Smooth muscle cell (in vitro differentiated cells): Measurements from ENCODE around the gene PLEKHM3. TPM values are rescaled to one million over a fixed set of nuclear protein-coding genes. Genes with fewer than 3 reads are reported as not detected.

Experiments
- DNase-seq: peaks from one replicate; lab custom pipeline; 2025; ENCODE audit not compliant: unreplicated experiment; lab: John Stamatoyannopoulos, UW
- H2AFZ ChIP-seq: fragments of 200-600 bp; sonication (generic); 2 replicates; pipeline ENCODE4 v1.6.0; 2016; ENCODE audit warnings: antibody characterized with exemption, low read depth, mild to moderate bottlenecking
- H3F3A ChIP-seq: fragments of 200-600 bp; sonication (generic); 2 replicates; pipeline ENCODE4 v1.6.0; 2017; ENCODE audit warnings: antibody characterized with exemption, low read depth
- H3K27ac ChIP-seq: fragments of 200-600 bp; sonication (generic); 2 replicates; pipeline ENCODE4 v1.5.1; 2016; ENCODE audit warnings: low read depth, mild to moderate bottlenecking
- H3K27me3 ChIP-seq: fragments of 200-600 bp; sonication (generic); 2 replicates; pipeline ENCODE4 v1.6.1; 2016; ENCODE audit warnings: low read depth, mild to moderate bottlenecking
- H3K36me3 ChIP-seq: fragments of 200-600 bp; sonication (generic); 2 replicates; pipeline ENCODE4 v1.5.1; 2016; ENCODE audit warnings: low read depth
- H3K4me1 ChIP-seq: fragments of 200-600 bp; sonication (generic); 2 replicates; pipeline ENCODE4 v1.5.1; 2016; ENCODE audit warnings: low read depth
- H3K4me2 ChIP-seq: fragments of 200-600 bp; sonication (generic); 2 replicates; pipeline ENCODE4 v1.6.0; 2016; ENCODE audit warnings: mild to moderate bottlenecking
- H3K4me3 ChIP-seq: fragments of 200-600 bp; sonication (generic); 2 replicates; pipeline ENCODE4 v1.5.1; 2016; ENCODE audit warnings: mild to moderate bottlenecking
- H3K79me2 ChIP-seq: fragments of 200-600 bp; sonication (generic); 2 replicates; pipeline ENCODE4 v1.6.0; 2016; ENCODE audit warnings: low read depth, mild to moderate bottlenecking
- H3K9ac ChIP-seq: fragments of 200-600 bp; sonication (generic); 2 replicates; pipeline ENCODE4 v1.6.0; 2016; ENCODE audit warnings: low read depth
- H3K9me3 ChIP-seq: fragments of 200-600 bp; sonication (generic); replicated peaks from 2 replicates; pipeline ENCODE4 v1.5.1; 2016; ENCODE audit warnings: low read depth
- H4K20me1 ChIP-seq: fragments of 200-600 bp; sonication (generic); 2 replicates; pipeline ENCODE4 v1.6.0; 2016; ENCODE audit warnings: low read depth
- WGBS: methylation state at CpG from one replicate; pipeline ENCODE4 v1.1.7; 2016; ENCODE audit warnings: low lambda C conversion rate; 5-methylcytosine and 5-hydroxymethylcytosine counted together
- polyA plus RNA-seq: library from polyadenylated mRNA; unstranded; fragments of >200 nt; fragmentation: Nextera tagmentation; extraction: Ambion mirVana; gene quantifications from 2 replicates; pipeline ENCODE4 v1.2.1, GENCODE V29; 2016
- total RNA-seq: library from RNA; depleted of rRNA; stranded (reverse); fragments of >200 nt; gene quantifications from 2 replicates; pipeline ENCODE4 v1.2.3, GENCODE V29; 2014
- TF ChIP-seq, protein P1 (sequence below): fragments of 200-600 bp; sonication (generic); IDR thresholded peaks from 2 replicates; pipeline ENCODE4 v1.5.1; 2017; ENCODE audit warnings: borderline replicate concordance, mild to moderate bottlenecking, antibody characterized with exemption; ENCODE audit not compliant: insufficient read depth, poor library complexity, severe bottlenecking

PLEKHM3 gene
- total and polyA plus RNA-seq, 2 experiments from 2014 or later, result 3.8 to 10.3 TPM

DNA sequence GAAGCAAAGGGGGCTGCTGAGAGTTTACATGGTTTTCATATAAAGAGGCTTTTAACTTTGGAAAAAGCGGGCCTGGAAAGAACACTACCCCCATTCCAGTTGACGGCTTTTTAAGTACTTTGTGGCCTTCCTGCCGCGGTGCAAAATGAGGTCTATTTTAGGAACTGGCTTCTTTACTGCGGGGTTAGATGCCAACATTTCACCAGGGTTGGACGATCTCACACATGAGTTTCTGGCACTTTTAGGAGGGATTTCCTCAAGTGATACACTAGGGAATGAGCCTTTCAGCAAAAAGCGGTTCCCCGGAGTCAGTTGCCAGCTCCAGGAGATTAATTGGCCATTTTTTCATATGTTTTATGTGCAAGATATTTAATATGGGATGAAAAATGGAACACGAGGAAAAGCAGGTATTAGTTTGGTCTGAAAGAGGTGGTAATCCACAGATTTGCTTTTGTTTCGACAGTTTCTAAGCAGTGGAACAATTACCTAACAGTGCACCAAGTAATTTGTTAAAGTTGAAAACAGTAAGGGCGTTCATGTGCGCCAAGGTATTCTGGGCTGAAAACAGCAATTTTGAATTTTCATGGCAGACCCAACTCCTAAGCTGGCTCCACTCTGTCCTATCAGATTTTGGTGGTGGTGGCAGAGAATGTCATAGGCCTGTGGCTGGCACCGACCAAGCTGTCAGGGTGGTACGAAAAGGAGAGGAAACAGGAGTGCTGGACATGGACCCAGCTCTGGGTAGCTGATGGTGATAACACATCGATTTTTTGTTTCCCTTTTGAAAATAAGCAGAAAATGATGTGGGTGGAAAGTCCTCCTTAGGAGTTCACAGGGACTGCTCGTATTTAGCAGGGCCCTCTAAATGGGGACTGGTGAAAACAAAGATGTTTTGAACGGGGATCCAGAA, 200.0 kb downstream of the PLEKHM3 start:
- Histone ChIP-seq H3K36me3 (no peaks in the 10 kb centered on the region), H3K9ac (no peak overlapping the region), H3K4me3 (no peak overlapping the region), H3K4me2 (no peak overlapping the region), H3K9me3 (no peaks in the 10 kb centered on the region), H3K4me1 (peaks cover 4% of the 10 kb centered on the region), H2AFZ (no peak overlapping the region), H3K79me2 (no peaks in the 10 kb centered on the region), H3F3A (no peaks in the 10 kb centered on the region), H3K27ac (no peak overlapping the region), H4K20me1 (no peaks in the 10 kb centered on the region), H3K27me3 (no peaks in the 10 kb centered on the region)
- WGBS, result 91% methylated on average over 17 of the region's 17 CpGs
- no peak for DNase-seq
- TF ChIP-seq, protein P1, sequence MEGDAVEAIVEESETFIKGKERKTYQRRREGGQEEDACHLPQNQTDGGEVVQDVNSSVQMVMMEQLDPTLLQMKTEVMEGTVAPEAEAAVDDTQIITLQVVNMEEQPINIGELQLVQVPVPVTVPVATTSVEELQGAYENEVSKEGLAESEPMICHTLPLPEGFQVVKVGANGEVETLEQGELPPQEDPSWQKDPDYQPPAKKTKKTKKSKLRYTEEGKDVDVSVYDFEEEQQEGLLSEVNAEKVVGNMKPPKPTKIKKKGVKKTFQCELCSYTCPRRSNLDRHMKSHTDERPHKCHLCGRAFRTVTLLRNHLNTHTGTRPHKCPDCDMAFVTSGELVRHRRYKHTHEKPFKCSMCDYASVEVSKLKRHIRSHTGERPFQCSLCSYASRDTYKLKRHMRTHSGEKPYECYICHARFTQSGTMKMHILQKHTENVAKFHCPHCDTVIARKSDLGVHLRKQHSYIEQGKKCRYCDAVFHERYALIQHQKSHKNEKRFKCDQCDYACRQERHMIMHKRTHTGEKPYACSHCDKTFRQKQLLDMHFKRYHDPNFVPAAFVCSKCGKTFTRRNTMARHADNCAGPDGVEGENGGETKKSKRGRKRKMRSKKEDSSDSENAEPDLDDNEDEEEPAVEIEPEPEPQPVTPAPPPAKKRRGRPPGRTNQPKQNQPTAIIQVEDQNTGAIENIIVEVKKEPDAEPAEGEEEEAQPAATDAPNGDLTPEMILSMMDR, result no peak

DNA sequence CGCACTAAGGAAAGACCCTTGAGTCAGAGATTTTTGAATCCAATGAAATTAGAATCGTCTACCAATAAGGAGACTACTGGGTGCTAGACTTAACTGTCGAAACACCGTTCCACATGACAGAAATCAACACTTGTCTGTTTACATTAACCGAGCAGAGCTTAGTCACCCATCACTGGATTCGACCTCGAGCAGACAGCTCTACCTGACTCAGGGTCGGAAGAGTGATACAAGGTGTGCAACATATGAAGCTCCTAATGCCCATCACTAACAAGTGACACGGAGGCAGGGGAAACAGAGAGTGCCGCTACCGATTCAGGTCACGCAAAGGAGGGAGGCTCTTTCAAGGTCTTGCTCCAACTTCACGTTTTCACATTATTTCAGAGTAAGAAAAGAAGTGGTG, 201.5 kb downstream of the PLEKHM3 start:
- Histone ChIP-seq H3K4me2 (no peak overlapping the region), H3K4me3 (no peak overlapping the region), H3K9ac (no peak overlapping the region), H3K27ac (no peak overlapping the region), H3K4me1 (peaks cover 10% of the 10 kb centered on the region), H3K36me3 (no peaks in the 10 kb centered on the region), H3K9me3 (no peaks in the 10 kb centered on the region), H2AFZ (no peak overlapping the region), H3K79me2 (no peaks in the 10 kb centered on the region), H3F3A (no peaks in the 10 kb centered on the region), H4K20me1 (no peaks in the 10 kb centered on the region), H3K27me3 (no peaks in the 10 kb centered on the region)
- TF ChIP-seq, protein P1, result no peak
- WGBS, result 93% methylated on average over 13 of the region's 13 CpGs
- no peak for DNase-seq

DNA sequence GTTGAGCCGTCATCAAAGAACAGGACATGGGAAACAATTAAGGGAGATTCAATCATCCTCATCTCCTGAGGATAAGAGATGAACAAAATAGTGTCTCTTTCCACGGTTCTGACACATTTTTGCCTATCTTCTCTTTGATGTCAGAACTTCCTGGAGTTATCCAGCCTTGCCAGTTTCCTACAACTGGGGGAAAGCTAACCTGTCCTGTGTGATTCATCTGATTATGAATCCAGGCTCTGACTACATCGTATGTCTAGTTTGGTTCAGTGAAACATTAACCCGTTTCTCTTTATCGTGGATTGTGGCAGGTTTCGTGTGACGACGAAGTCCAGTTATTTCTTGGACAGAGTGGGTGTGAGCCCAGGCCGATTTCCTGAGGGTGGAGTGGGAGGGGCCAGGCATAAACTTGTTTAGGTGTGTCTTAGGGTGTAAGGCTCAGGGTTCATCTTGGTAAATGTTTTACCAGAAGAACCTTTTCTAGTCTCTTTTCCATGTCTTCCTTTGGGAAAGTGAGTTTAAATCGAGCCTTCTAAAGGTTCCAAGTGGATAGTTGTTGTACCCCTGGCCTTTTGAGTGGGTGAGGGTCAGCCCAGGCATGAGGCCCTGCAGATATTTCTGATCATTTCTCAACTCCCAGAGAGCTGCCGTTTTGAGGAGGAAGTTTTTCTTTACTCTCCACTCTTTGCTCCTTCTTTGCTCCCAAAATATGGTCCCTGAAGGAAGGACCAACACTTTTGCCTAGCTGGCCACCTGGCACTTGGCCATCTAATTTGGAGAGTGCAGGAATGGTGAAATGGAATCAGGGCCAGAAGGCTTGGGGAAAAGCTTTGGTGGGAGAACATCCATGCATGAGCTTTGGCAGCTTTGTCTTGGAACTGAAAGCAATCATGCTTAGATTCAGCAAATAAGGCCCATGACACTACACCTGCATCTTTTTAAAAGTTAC, 205.2 kb downstream of the PLEKHM3 start:
- H3K27me3 ChIP-seq, result no peaks in the 10 kb centered on the region
- H3K4me2 ChIP-seq, result no peak overlapping the region
- H3K36me3 ChIP-seq, result no peaks in the 10 kb centered on the region
- TF ChIP-seq, protein P1, result no peak
- H3K79me2 ChIP-seq, result no peaks in the 10 kb centered on the region
- no peak for DNase-seq
- H4K20me1 ChIP-seq, result no peaks in the 10 kb centered on the region
- no peaks in the 10 kb centered on the region for H3K9me3 ChIP-seq
- no peaks in the 10 kb centered on the region for H3F3A ChIP-seq
- H3K27ac ChIP-seq, result no peak overlapping the region
- H3K9ac ChIP-seq, result no peak overlapping the region
- H2AFZ ChIP-seq, result no peak overlapping the region
- 88% methylated on average over 11 of the region's 11 CpGs for WGBS
- no peak overlapping the region for H3K4me3 ChIP-seq
- H3K4me1 ChIP-seq, result peaks cover 10% of the 10 kb centered on the region
